HepG2 (cell line): Measurements from ENCODE around the gene SNX9. TPM values are rescaled to one million over a fixed set of nuclear protein-coding genes. Genes with fewer than 3 reads are reported as not detected.
"Not testable (repeated sequence)": the region's sequence is repeated elsewhere in the genome, so short reads cannot be mapped to it uniquely, and the experiment has no call there.

Source experiments
- ATAC-seq: fragments of 200-7000 bp; cut with Tn5 transposase; 3 replicates; pipeline ENCODE4 v1.9.1; 2020; ENCODE audit warnings: mild to moderate bottlenecking, moderate library complexity
- BruUV-seq: library from RNA; stranded (reverse); fragments of 400-500 nt; replicated peaks from 2 replicates; lab custom pipeline; 2021; lab: Mats Ljungman, UMichigan
- CTCF ChIA-PET: fragments of 300-600 bp; formaldehyde crosslinking; extraction: SDS; loops from one replicate; lab custom pipeline; 2021; ENCODE audit warnings: low total read pairs, inconsistent platforms, low intra/inter-chr PET ratio; lab: Yijun Ruan, JAX
- POLR2A ChIA-PET: fragments of 350-600 bp; sonication (Branson Sonifier 250); formaldehyde crosslinking; loops from one replicate; lab custom pipeline; 2020; ENCODE audit warnings: antibody characterized with exemption, inconsistent platforms; lab: Yijun Ruan, JAX
- DNase-seq: peaks from one replicate; pipeline ENCODE4 v3.0.0-alpha.2; 2015; ENCODE audit warnings: low spot score
- FAIRE-seq: peaks from 3 replicates; lab custom pipeline; 2011; peaks lifted over from hg19 to GRCh38; lab: Jason Lieb, UNC
- H2AFZ ChIP-seq: one replicate; pipeline ENCODE4 v1.6.1; 2011; ENCODE audit warnings: low read length, inconsistent platforms
- H3K27ac ChIP-seq: fragments of 300-600 bp; 3 replicates; pipeline ENCODE4 v1.8.0; 2011; ENCODE audit warnings: mixed run types, mild to moderate bottlenecking, mixed read lengths, low read length, inconsistent platforms; ENCODE audit not compliant: insufficient read depth; ENCODE audit errors: extremely low read length
- H3K27me3 ChIP-seq, 2 experiments: fragments of 200-600 bp in 1 of 2; 2 replicates in 1 of 2; 3 replicates in 1 of 2; pipeline versions ENCODE4 v1.6.0 to v1.8.0; 2011; ENCODE audit warnings: low read length in 2 of 2, mild to moderate bottlenecking in 2 of 2, moderate library complexity in 2 of 2, inconsistent platforms in 1 of 2; ENCODE audit not compliant: insufficient read depth in 2 of 2, control insufficient read depth in 1 of 2
- H3K36me3 ChIP-seq, 2 experiments: fragments of 200-600 bp in 1 of 2; replicated peaks in 1 of 2; 2 replicates in 1 of 2; 3 replicates in 1 of 2; pipeline versions ENCODE4 v1.5.1 to v1.8.0; 2011; ENCODE audit warnings: low read length in 2 of 2, inconsistent platforms in 1 of 2; ENCODE audit not compliant: insufficient read depth in 2 of 2, control insufficient read depth in 1 of 2
- H3K4me1 ChIP-seq: 2 replicates; pipeline ENCODE4 v1.5.1; 2012; ENCODE audit warnings: low read length, inconsistent platforms; ENCODE audit not compliant: insufficient read depth
- H3K4me2 ChIP-seq: 2 replicates; pipeline ENCODE4 v1.6.0; 2011; ENCODE audit warnings: low read depth, low read length, inconsistent platforms
- H3K4me3 ChIP-seq, 3 experiments: fragments of 200-600 bp in 1 of 3; sonication (generic), shearing (Covaris generic) in 1 of 3; replicated peaks in 1 of 3; 2 replicates each; pipeline ENCODE4 v1.5.1; 2011 to 2016; ENCODE audit warnings: low read length in 3 of 3, inconsistent platforms in 2 of 3, low read depth in 2 of 3, mild to moderate bottlenecking in 2 of 3, control low read depth in 1 of 3, mixed read lengths in 1 of 3; ENCODE audit not compliant: insufficient read depth in 1 of 3
- H3K79me2 ChIP-seq: one replicate; pipeline ENCODE4 v1.6.1; 2011; ENCODE audit warnings: low read length, inconsistent platforms; ENCODE audit not compliant: insufficient read depth
- H3K9ac ChIP-seq: 2 replicates; pipeline ENCODE4 v1.6.0; 2011; ENCODE audit warnings: mild to moderate bottlenecking, low read depth, low read length, inconsistent platforms; ENCODE audit not compliant: insufficient read depth
- H3K9me3 ChIP-seq: 2 replicates; pipeline ENCODE4 v1.5.1; 2012; ENCODE audit warnings: mild to moderate bottlenecking, low read length
- H4K20me1 ChIP-seq: 2 replicates; pipeline ENCODE4 v1.6.0; 2011; ENCODE audit warnings: inconsistent platforms, mild to moderate bottlenecking, low read length, moderate library complexity; ENCODE audit not compliant: insufficient read depth
- ZBTB33 ChIP-seq: sonication (generic); formaldehyde crosslinking; IDR thresholded peaks from 2 replicates; pipeline ENCODE4 v1.4.0; 2020; ENCODE audit warnings: missing genetic modification reagents
- ZNF460 ChIP-seq: sonication (generic); formaldehyde crosslinking; IDR thresholded peaks from 2 replicates; pipeline ENCODE4 v1.5.1; 2020; ENCODE audit warnings: missing genetic modification reagents, mild to moderate bottlenecking, borderline replicate concordance
- WGBS: methylation state at CpG from one replicate; pipeline ENCODE4 v1.1.6; 2017; ENCODE audit warnings: low lambda C conversion rate; 5-methylcytosine and 5-hydroxymethylcytosine counted together
- in situ Hi-C: cut with HindIII; loops from 2 replicates; pipeline ENCODE4 v1.10.0; 2017; ENCODE audit warnings: low pct_unique_long_range_greater_than_20kb; ENCODE audit not compliant: extremely low pct_ligation_motif_present
- intact Hi-C: fragments of 100-400 bp; cut with micrococcal nuclease; formaldehyde crosslinking; loops from one replicate; pipeline ENCODE4 v1.10.0; 2022; ENCODE audit not compliant: unreplicated experiment
- polyA plus RNA-seq, 8 experiments: library from polyadenylated mRNA; depleted of rRNA in 3 of 8; stranded (reverse) in 7 of 8; unstranded in 1 of 8; fragments of >200 nt; fragmentation: Illumina TruSeq in 4 of 8; extraction: Trizol in 4 of 8; gene quantifications; 2 replicates each; pipeline versions ENCODE4 v1.2.1 to v1.2.3, GENCODE V29; 2011 to 2016; ENCODE audit warnings: low read depth in 4 of 8, missing spikeins in 1 of 8, mixed read lengths in 1 of 8; ENCODE audit not compliant: insufficient read depth in 1 of 8
- total RNA-seq, 5 experiments: library from RNA; depleted of rRNA; stranded (reverse); fragments of >200 nt; fragmentation: Illumina TruSeq; extraction: Trizol; gene quantifications; 2 replicates each; pipeline ENCODE4 v1.2.3, GENCODE V29; 2016; ENCODE audit warnings: low read depth in 1 of 5

SNX9 gene
- total and polyA plus RNA-seq, 2 of the 13 experiments (the other 11 are each of a cell fraction or from before 2014, with no cell fraction given), result 21.9 to 36.0 TPM

GRCh38 chr6:157855804-157856203 is 32.8 kb downstream of the SNX9 start:
- in situ Hi-C loops, FAIRE-seq, H2AFZ ChIP-seq: not testable (repeated sequence)
- peaks cover 81% of the 10 kb centered on the region for H3K79me2 ChIP-seq
- TF ChIP-seq ZBTB33, result peak; percentile 59
- TF ChIP-seq ZNF460 (CRISPR knock-in tag), result 0 out of 2 replicates have a peak, but pooled peaks have one; percentile 27
- TF ChIP-seq, all 625 proteins: peak for 2; not testable (repeated sequence) for 623
- peaks cover 25% of the 10 kb centered on the region for H3K4me1 ChIP-seq
- H3K4me3 ChIP-seq, H3K36me3 ChIP-seq, POLR2A ChIA-PET, H3K4me2 ChIP-seq, BruUV-seq, H3K27ac ChIP-seq, CTCF ChIA-PET, H3K9ac ChIP-seq, DNase-seq, H3K27me3 ChIP-seq, ATAC-seq, intact Hi-C loops: not testable (repeated sequence)
- H3K9me3 ChIP-seq, result peaks cover 14% of the 10 kb centered on the region
- H4K20me1 ChIP-seq, result peaks cover 43% of the 10 kb centered on the region
- WGBS, result 96% methylated on average over 10 of the region's 10 CpGs

- H3K27ac ChIP-seq, H3K9me3 ChIP-seq, in situ Hi-C loops, DNase-seq, H3K9ac ChIP-seq, H3K36me3 ChIP-seq, BruUV-seq, H3K4me3 ChIP-seq, H3K4me2 ChIP-seq, FAIRE-seq, POLR2A ChIA-PET, ATAC-seq, CTCF ChIA-PET, H2AFZ ChIP-seq, H3K27me3 ChIP-seq, intact Hi-C loops: not testable (repeated sequence)
- peaks cover 49% of the 10 kb centered on the region for H4K20me1 ChIP-seq
- H3K4me1 ChIP-seq, result peaks cover 35% of the 10 kb centered on the region
- peaks cover 80% of the 10 kb centered on the region for H3K79me2 ChIP-seq
- WGBS, result 100% methylated on average over 1 of the region's 1 CpG
Observed at GRCh38 chr6:157858664-157859063, 35.6 kb downstream of the SNX9 start.
